Neural cell (in vitro differentiated cells): ENCODE data around the gene SYTL3. TPM values are rescaled to one million over a fixed set of nuclear protein-coding genes. Genes with fewer than 3 reads are reported as not detected.

ENCODE experiments used
- H2AFZ ChIP-seq: fragments of 200-600, 300-800 bp; sonication (generic), shearing (Covaris generic); 2 replicates; pipeline ENCODE4 v1.6.0; 2014; ENCODE audit warnings: low read depth, mild to moderate bottlenecking, antibody characterized with exemption, low read length, moderate library complexity
- H3F3A ChIP-seq: fragments of 200-600 bp; shearing (Covaris generic); 2 replicates; pipeline ENCODE4 v1.6.1; 2016; ENCODE audit warnings: mild to moderate bottlenecking, moderate library complexity, mixed read lengths, antibody characterized with exemption, low read length; ENCODE audit not compliant: insufficient read depth, poor library complexity, severe bottlenecking
- H3K27ac ChIP-seq: fragments of 200-600, 300-800 bp; sonication (generic), shearing (Covaris generic); 2 replicates; pipeline ENCODE4 v1.5.1; 2014; ENCODE audit warnings: mild to moderate bottlenecking, low read length, moderate library complexity
- H3K27me3 ChIP-seq: fragments of 300-800, 200-600 bp; sonication (generic), shearing (Covaris generic); 2 replicates; pipeline ENCODE4 v1.6.0; 2014; ENCODE audit warnings: mild to moderate bottlenecking, low read depth, low read length, moderate library complexity; ENCODE audit not compliant: insufficient read depth
- H3K36me3 ChIP-seq: fragments of 300-800, 200-600 bp; sonication (generic), shearing (Covaris generic); 2 replicates; pipeline ENCODE4 v1.5.1; 2014; ENCODE audit warnings: mild to moderate bottlenecking, antibody characterized with exemption, low read length, moderate library complexity; ENCODE audit not compliant: insufficient read depth
- H3K4me2 ChIP-seq: fragments of 300-800, 200-600 bp; sonication (generic), shearing (Covaris generic); 2 replicates; pipeline ENCODE4 v1.6.0; 2014; ENCODE audit warnings: mild to moderate bottlenecking, low read length
- H3K4me3 ChIP-seq: fragments of 300-800, 200-600 bp; sonication (generic), shearing (Covaris generic); 2 replicates; pipeline ENCODE4 v1.5.1; 2014; ENCODE audit warnings: mild to moderate bottlenecking, low read length, moderate library complexity
- H3K79me2 ChIP-seq: fragments of 200-600 bp; shearing (Covaris generic); replicated peaks from 2 replicates; pipeline ENCODE4 v1.6.0; 2014; ENCODE audit warnings: mild to moderate bottlenecking, low read length, moderate library complexity; ENCODE audit not compliant: insufficient read depth
- H3K9ac ChIP-seq: fragments of 300-800, 200-600 bp; sonication (generic), shearing (Covaris generic); 2 replicates; pipeline ENCODE4 v1.6.1; 2016; ENCODE audit warnings: mild to moderate bottlenecking, low read length, mixed read lengths
- H3K9me2 ChIP-seq: fragments of 200-600 bp; shearing (Covaris generic); 2 replicates; pipeline ENCODE4 v1.6.1; 2016; ENCODE audit warnings: mild to moderate bottlenecking, low read length, mixed read lengths; ENCODE audit not compliant: insufficient read depth
- H3K9me3 ChIP-seq: fragments of 200-600, 300-800 bp; sonication (generic), shearing (Covaris generic); 2 replicates; pipeline ENCODE4 v1.6.1; 2016; ENCODE audit warnings: mild to moderate bottlenecking, mixed run types, low read length, moderate library complexity, mixed read lengths
- H4K20me1 ChIP-seq: fragments of 200-600 bp; shearing (Covaris generic); 2 replicates; pipeline ENCODE4 v1.6.1; 2016; ENCODE audit warnings: mild to moderate bottlenecking, mixed run types; ENCODE audit not compliant: insufficient read depth
- EP300 ChIP-seq: fragments of 450-650 bp; conservative IDR thresholded peaks from 2 replicates; pipeline ENCODE4 v1.6.1; 2014; ENCODE audit warnings: antibody characterized with exemption, mild to moderate bottlenecking, moderate library complexity; ENCODE audit not compliant: poor library complexity, severe bottlenecking
- EZH2 ChIP-seq: fragments of 200-600, 300-800 bp; shearing (Covaris generic), sonication (generic); IDR thresholded peaks from 2 replicates; pipeline ENCODE4 v1.6.1; 2014; ENCODE audit warnings: antibody characterized with exemption, low read length, borderline replicate concordance, mild to moderate bottlenecking; ENCODE audit not compliant: insufficient read depth, poor library complexity, severe bottlenecking
- MXI1 ChIP-seq: fragments of 450-650 bp; conservative IDR thresholded peaks from 2 replicates; pipeline ENCODE4 v1.6.1; 2014; ENCODE audit warnings: antibody characterized with exemption, mild to moderate bottlenecking; ENCODE audit not compliant: poor library complexity, severe bottlenecking
- POLR2AphosphoS5 ChIP-seq: IDR thresholded peaks from 2 replicates; pipeline ENCODE4 v1.6.1; 2012
- RAD21 ChIP-seq: fragments of 450-650 bp; conservative IDR thresholded peaks from 2 replicates; pipeline ENCODE4 v1.6.1; 2014; ENCODE audit warnings: antibody characterized with exemption, mild to moderate bottlenecking, moderate library complexity
- SMC3 ChIP-seq: fragments of 450-650 bp; conservative IDR thresholded peaks from 2 replicates; pipeline ENCODE4 v1.6.1; 2014; ENCODE audit warnings: antibody characterized with exemption, mild to moderate bottlenecking, moderate library complexity; ENCODE audit not compliant: poor library complexity
- TAF1 ChIP-seq: IDR thresholded peaks from 2 replicates; pipeline ENCODE4 v1.6.1; 2012; ENCODE audit warnings: low read depth
- polyA plus RNA-seq: library from polyadenylated mRNA; depleted of rRNA; stranded (reverse); fragments of >200 nt; gene quantifications from 2 replicates; pipeline ENCODE4 v1.2.3, GENCODE V29; 2014
- TF ChIP-seq, protein P1 (sequence below): IDR thresholded peaks from 2 replicates; pipeline ENCODE4 v1.6.1; 2012; ENCODE audit warnings: borderline replicate concordance
- TF ChIP-seq, protein P2 (sequence below): fragments of 450-650 bp; IDR thresholded peaks from 2 replicates; pipeline ENCODE4 v1.5.1; 2014; ENCODE audit warnings: antibody characterized with exemption, mild to moderate bottlenecking, moderate library complexity; ENCODE audit not compliant: poor library complexity, severe bottlenecking

The SYTL3 gene
- polyA plus RNA-seq, 1 donor from 2014 or later, result 2.1 TPM

DNA sequence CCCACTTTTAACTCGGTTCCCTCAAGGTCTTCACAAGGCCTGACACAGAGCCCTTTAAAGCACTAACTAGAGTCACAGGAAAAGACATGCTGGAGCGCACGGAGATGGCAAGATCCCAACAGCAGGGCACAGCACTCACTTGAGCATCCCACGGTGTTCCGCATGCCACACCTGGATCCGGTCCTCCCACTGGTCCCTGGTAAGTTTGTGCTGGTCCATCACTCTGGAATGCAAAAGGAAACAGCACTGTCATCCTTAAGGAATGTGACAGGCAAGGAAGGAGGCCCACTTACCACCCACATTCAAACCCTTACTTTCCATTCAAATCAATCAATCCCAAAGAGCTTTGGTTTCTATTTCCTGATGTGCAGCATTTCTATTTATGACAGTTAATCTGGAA is 134.7 kb downstream of the SYTL3 start:
- Histone ChIP-seq H3F3A (no peaks in the 10 kb centered on the region), H3K79me2 (no peaks in the 10 kb centered on the region), H3K9me3 (no peaks in the 10 kb centered on the region), H3K4me3 (no peak overlapping the region), H3K36me3 (no peaks in the 10 kb centered on the region), H3K4me2 (no peak overlapping the region), H2AFZ (no peak overlapping the region), H3K27me3 (no peaks in the 10 kb centered on the region), H3K27ac (no peak overlapping the region), H3K9me2 (no peaks in the 10 kb centered on the region), H4K20me1 (no peaks in the 10 kb centered on the region), H3K9ac (no peak overlapping the region)
- TF ChIP-seq, protein P1, sequence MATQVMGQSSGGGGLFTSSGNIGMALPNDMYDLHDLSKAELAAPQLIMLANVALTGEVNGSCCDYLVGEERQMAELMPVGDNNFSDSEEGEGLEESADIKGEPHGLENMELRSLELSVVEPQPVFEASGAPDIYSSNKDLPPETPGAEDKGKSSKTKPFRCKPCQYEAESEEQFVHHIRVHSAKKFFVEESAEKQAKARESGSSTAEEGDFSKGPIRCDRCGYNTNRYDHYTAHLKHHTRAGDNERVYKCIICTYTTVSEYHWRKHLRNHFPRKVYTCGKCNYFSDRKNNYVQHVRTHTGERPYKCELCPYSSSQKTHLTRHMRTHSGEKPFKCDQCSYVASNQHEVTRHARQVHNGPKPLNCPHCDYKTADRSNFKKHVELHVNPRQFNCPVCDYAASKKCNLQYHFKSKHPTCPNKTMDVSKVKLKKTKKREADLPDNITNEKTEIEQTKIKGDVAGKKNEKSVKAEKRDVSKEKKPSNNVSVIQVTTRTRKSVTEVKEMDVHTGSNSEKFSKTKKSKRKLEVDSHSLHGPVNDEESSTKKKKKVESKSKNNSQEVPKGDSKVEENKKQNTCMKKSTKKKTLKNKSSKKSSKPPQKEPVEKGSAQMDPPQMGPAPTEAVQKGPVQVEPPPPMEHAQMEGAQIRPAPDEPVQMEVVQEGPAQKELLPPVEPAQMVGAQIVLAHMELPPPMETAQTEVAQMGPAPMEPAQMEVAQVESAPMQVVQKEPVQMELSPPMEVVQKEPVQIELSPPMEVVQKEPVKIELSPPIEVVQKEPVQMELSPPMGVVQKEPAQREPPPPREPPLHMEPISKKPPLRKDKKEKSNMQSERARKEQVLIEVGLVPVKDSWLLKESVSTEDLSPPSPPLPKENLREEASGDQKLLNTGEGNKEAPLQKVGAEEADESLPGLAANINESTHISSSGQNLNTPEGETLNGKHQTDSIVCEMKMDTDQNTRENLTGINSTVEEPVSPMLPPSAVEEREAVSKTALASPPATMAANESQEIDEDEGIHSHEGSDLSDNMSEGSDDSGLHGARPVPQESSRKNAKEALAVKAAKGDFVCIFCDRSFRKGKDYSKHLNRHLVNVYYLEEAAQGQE, result no peak
- TF ChIP-seq EZH2 (no peak), RAD21 (no peak), EP300 (no peak), SMC3 (no peak), MXI1 (no peak), TAF1 (no peak), POLR2AphosphoS5 (no peak)
- TF ChIP-seq, protein P2, sequence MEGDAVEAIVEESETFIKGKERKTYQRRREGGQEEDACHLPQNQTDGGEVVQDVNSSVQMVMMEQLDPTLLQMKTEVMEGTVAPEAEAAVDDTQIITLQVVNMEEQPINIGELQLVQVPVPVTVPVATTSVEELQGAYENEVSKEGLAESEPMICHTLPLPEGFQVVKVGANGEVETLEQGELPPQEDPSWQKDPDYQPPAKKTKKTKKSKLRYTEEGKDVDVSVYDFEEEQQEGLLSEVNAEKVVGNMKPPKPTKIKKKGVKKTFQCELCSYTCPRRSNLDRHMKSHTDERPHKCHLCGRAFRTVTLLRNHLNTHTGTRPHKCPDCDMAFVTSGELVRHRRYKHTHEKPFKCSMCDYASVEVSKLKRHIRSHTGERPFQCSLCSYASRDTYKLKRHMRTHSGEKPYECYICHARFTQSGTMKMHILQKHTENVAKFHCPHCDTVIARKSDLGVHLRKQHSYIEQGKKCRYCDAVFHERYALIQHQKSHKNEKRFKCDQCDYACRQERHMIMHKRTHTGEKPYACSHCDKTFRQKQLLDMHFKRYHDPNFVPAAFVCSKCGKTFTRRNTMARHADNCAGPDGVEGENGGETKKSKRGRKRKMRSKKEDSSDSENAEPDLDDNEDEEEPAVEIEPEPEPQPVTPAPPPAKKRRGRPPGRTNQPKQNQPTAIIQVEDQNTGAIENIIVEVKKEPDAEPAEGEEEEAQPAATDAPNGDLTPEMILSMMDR, result no peak

DNA sequence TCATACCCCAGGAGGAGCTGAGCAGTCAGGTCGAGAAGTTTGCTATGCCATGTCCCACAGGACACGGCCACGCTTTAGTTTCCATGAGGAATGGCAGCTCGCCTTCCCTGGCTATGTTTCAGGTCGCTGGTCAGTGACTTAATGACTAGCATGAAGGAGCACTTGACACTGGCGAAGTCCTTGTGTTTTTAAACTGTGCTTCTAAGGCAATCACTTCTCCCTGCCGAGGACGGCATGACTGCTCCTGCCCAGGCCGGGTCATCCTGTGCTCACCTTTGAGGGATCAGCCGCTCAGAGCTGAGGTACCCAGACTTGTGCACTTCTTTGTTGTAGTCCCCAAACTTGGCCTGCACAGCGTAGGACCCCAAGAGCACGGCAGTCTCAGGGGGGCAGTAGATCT is 135.2 kb downstream of the SYTL3 start:
- Histone ChIP-seq H3K79me2 (no peaks in the 10 kb centered on the region), H2AFZ (no peak overlapping the region), H3K27ac (no peak overlapping the region), H3F3A (no peaks in the 10 kb centered on the region), H3K27me3 (no peaks in the 10 kb centered on the region), H3K36me3 (no peaks in the 10 kb centered on the region), H3K4me3 (no peak overlapping the region), H3K9me2 (no peaks in the 10 kb centered on the region), H3K4me2 (no peak overlapping the region), H3K9ac (no peak overlapping the region), H3K9me3 (no peaks in the 10 kb centered on the region), H4K20me1 (no peaks in the 10 kb centered on the region)
- no peak for TF ChIP-seq TAF1
- TF ChIP-seq, protein P1, result no peak
- TF ChIP-seq RAD21, result no peak
- no peak for TF ChIP-seq EP300
